ENCODE results near the gene ATP1A2. TPM values are rescaled to one million over a fixed set of nuclear protein-coding genes. Genes with fewer than 3 reads are reported as not detected.

Gene ATP1A2
- total RNA-seq, 1 experiment from 2014 or later, result not detected

DNA sequence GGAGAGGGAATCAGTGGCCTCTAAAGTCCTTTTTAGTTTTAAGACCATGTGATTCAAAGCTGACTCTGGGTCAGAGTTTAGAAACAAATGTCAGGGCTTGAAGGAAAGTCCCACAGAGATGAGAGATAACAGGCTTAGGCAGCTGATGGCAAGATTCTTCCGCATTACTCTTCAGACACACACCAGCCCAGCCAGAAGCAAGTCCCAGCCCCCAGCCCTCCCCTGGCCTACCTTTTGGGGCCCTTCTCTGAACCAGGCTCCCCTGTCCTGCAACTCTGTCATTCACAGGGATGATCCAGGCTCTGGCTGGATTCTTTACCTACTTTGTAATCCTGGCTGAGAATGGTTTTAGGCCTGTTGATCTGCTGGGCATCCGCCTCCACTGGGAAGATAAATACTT lies 61.7 kb downstream of the ATP1A2 start:
- Histone ChIP-seq H3K36me3 (ENCODE audit: insufficient read depth, low read length) (no peaks in the 10 kb centered on the region), H3K27ac (ENCODE audit: low read length) (no peak overlapping the region), H3K4me2 (ENCODE audit: low read depth, low read length, poor library complexity, severe bottlenecking) (no peak overlapping the region), H3K79me2 (ENCODE audit: low read length) (no peaks in the 10 kb centered on the region), H3K27me3 (ENCODE audit: low read length) (no peaks in the 10 kb centered on the region), H4K20me1 (ENCODE audit: insufficient read depth, low read depth, low read length) (no peaks in the 10 kb centered on the region), H3K4me3 (ENCODE audit: low read length) (no peak overlapping the region), H3K4me1 (ENCODE audit: low read length) (no peaks in the 10 kb centered on the region), H3K9me2 (replicated peaks; ENCODE audit: insufficient read depth, low read length) (no peaks in the 10 kb centered on the region), H3K9ac (ENCODE audit: low read length) (no peak overlapping the region), H2AFZ (ENCODE audit: low read length) (no peak overlapping the region), H3K9me3 (ENCODE audit: low read length) (no peaks in the 10 kb centered on the region)
- DNase-seq, result no peak

DNA sequence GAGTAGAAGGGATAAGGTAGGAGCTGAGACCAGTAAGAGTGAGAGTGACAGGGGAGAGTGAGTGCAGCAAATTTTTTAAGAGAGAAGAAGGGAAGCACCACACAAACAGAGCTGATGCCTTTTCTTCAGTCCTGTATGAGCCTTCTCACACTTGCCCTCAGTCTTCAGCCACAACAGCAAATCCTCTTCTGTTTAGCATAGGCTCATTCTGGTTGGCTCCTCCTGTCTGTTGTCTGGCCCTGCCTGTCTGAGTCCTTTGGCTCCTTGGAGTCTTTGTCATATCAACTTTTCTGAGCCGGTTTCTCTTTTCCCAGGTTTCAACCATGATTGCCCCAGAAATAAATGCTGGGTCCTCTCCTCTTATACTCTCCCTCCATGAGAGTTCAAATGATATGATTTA lies 62.1 kb downstream of the ATP1A2 start:
- H3K27ac ChIP-seq (ENCODE audit: low read length), result no peak overlapping the region
- H3K4me3 ChIP-seq (ENCODE audit: low read length), result no peak overlapping the region
- H3K9ac ChIP-seq (ENCODE audit: low read length), result no peak overlapping the region

DNA sequence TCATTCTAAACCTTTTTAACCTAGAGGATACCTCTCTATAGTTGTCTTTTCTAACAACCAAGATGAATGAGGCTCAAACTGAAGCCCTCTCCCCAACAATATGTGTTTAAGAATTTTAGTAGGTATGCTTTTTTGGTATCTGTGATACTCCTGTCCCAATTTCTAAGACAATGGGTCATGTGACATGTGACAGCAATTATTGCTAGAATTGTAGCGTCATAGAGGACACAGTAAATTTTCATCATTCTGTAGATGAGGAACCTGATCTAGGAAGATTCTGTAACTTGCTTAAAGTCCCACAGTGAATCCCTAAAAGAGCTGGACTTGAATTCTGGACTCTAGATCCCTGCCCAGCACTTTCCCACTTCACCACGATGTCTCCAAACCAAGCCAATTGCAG lies 63.2 kb downstream of the ATP1A2 start:
- Histone ChIP-seq H3K27me3 (ENCODE audit: low read length) (no peaks in the 10 kb centered on the region), H3K9ac (ENCODE audit: low read length) (no peak overlapping the region), H3K4me2 (ENCODE audit: low read depth, low read length, poor library complexity, severe bottlenecking) (no peak overlapping the region), H4K20me1 (ENCODE audit: insufficient read depth, low read depth, low read length) (no peaks in the 10 kb centered on the region), H3K9me3 (ENCODE audit: low read length) (no peaks in the 10 kb centered on the region), H3K36me3 (ENCODE audit: insufficient read depth, low read length) (no peaks in the 10 kb centered on the region), H2AFZ (ENCODE audit: low read length) (no peak overlapping the region), H3K79me2 (ENCODE audit: low read length) (no peaks in the 10 kb centered on the region), H3K4me3 (ENCODE audit: low read length) (no peak overlapping the region), H3K9me2 (replicated peaks; ENCODE audit: insufficient read depth, low read length) (no peaks in the 10 kb centered on the region), H3K4me1 (ENCODE audit: low read length) (no peaks in the 10 kb centered on the region), H3K27ac (ENCODE audit: low read length) (no peak overlapping the region)
- DNase-seq, result no peak

More for the DNA sequence above, 62.1 kb downstream of the ATP1A2 start:
- H4K20me1 ChIP-seq (ENCODE audit: insufficient read depth, low read depth, low read length), result no peaks in the 10 kb centered on the region
- no peak overlapping the region for H2AFZ ChIP-seq (ENCODE audit: low read length)
- H3K4me1 ChIP-seq (ENCODE audit: low read length), result no peaks in the 10 kb centered on the region
- H3K79me2 ChIP-seq (ENCODE audit: low read length), result no peaks in the 10 kb centered on the region
- no peak for DNase-seq
- H3K36me3 ChIP-seq (ENCODE audit: insufficient read depth, low read length), result no peaks in the 10 kb centered on the region
- no peaks in the 10 kb centered on the region for H3K9me2 ChIP-seq (replicated peaks; ENCODE audit: insufficient read depth, low read length)
- H3K27me3 ChIP-seq (ENCODE audit: low read length), result no peaks in the 10 kb centered on the region
- no peaks in the 10 kb centered on the region for H3K9me3 ChIP-seq (ENCODE audit: low read length)
- no peak overlapping the region for H3K4me2 ChIP-seq (ENCODE audit: low read depth, low read length, poor library complexity, severe bottlenecking)

DNA sequence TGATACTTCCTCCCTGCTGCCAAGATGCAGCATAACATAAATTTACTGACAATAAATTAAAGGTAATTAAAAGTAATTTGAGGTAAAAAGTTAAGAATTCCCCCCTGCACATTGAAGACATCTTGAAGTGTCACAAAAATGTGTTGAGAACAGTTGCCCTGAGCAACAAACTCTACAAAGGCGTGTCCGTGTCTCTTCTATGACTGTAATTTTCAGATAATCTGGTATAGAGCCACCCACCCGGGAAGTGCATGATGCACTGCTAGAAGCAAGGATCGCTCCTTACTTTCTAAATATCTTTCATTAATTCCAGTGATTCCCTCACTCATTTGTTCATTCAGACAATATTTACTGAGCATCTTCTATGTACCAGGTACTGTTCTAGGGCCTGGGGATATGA lies 63.8 kb downstream of the ATP1A2 start:
- no peaks in the 10 kb centered on the region for H3K79me2 ChIP-seq (ENCODE audit: low read length)
- no peaks in the 10 kb centered on the region for H3K27me3 ChIP-seq (ENCODE audit: low read length)
- no peaks in the 10 kb centered on the region for H3K4me1 ChIP-seq (ENCODE audit: low read length)
- no peaks in the 10 kb centered on the region for H3K36me3 ChIP-seq (ENCODE audit: insufficient read depth, low read length)
- H3K9me2 ChIP-seq (replicated peaks; ENCODE audit: insufficient read depth, low read length), result no peaks in the 10 kb centered on the region
- no peak overlapping the region for H3K27ac ChIP-seq (ENCODE audit: low read length)
- no peak overlapping the region for H3K4me3 ChIP-seq (ENCODE audit: low read length)
- no peak overlapping the region for H3K9ac ChIP-seq (ENCODE audit: low read length)
- no peak overlapping the region for H3K4me2 ChIP-seq (ENCODE audit: low read depth, low read length, poor library complexity, severe bottlenecking)
- H3K9me3 ChIP-seq (ENCODE audit: low read length), result no peaks in the 10 kb centered on the region
- no peaks in the 10 kb centered on the region for H4K20me1 ChIP-seq (ENCODE audit: insufficient read depth, low read depth, low read length)
- no peak overlapping the region for H2AFZ ChIP-seq (ENCODE audit: low read length)
- no peak for DNase-seq

DNA sequence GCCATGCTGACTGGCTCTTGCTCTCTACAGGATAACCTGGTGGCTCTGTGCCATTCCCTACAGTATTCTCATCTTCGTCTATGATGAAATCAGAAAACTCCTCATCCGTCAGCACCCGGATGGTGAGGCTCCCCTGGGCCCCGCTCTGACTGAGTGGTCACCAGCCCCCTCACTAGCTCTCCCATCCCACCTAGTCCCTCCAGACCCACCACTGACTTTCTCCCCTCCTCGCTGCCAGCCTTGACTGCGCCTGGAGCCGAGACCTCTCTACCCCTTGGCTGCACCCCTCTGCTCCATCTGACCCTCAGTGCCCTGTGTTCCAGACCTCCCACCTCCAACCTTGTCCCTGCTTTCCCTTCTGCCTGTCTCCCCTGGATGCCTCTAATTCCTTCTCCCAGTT lies 70.7 kb downstream of the ATP1A2 start:
- Histone ChIP-seq H3K27ac (ENCODE audit: low read length) (no peak overlapping the region), H3K4me2 (ENCODE audit: low read depth, low read length, poor library complexity, severe bottlenecking) (no peak overlapping the region), H3K79me2 (ENCODE audit: low read length) (no peaks in the 10 kb centered on the region), H3K4me3 (ENCODE audit: low read length) (no peak overlapping the region), H3K36me3 (ENCODE audit: insufficient read depth, low read length) (no peaks in the 10 kb centered on the region), H3K9me3 (ENCODE audit: low read length) (no peaks in the 10 kb centered on the region), H3K27me3 (ENCODE audit: low read length) (no peaks in the 10 kb centered on the region), H3K4me1 (ENCODE audit: low read length) (no peaks in the 10 kb centered on the region), H3K9me2 (replicated peaks; ENCODE audit: insufficient read depth, low read length) (no peaks in the 10 kb centered on the region), H3K9ac (ENCODE audit: low read length) (no peak overlapping the region), H4K20me1 (ENCODE audit: insufficient read depth, low read depth, low read length) (no peaks in the 10 kb centered on the region), H2AFZ (ENCODE audit: low read length) (no peak overlapping the region)
- no peak for DNase-seq

DNA sequence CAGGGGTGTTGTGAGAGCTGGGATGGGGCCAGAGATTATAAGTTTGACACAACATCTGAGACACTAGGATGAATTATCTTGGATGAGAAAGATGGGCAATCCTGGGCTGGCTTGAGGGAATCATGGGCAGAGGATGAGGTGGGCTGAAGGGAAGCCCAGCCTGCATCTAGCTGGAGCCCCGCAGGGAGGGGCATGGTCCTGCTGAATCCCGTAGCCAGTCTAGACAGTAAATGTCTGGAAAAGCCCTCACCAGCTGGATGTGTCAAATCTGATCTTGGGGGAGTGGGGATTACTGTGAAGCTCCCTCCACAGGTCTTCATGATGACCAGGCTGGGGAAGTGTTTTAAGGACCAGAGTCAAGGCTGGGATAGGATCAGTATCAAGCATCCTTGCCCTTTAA lies 71.2 kb downstream of the ATP1A2 start:
- H3K9me2 ChIP-seq (replicated peaks; ENCODE audit: insufficient read depth, low read length), result no peaks in the 10 kb centered on the region
- H3K4me1 ChIP-seq (ENCODE audit: low read length), result no peaks in the 10 kb centered on the region
- H2AFZ ChIP-seq (ENCODE audit: low read length), result no peak overlapping the region
- H3K9me3 ChIP-seq (ENCODE audit: low read length), result no peaks in the 10 kb centered on the region
- H3K27me3 ChIP-seq (ENCODE audit: low read length), result no peaks in the 10 kb centered on the region
- DNase-seq, result no peak
- no peaks in the 10 kb centered on the region for H3K79me2 ChIP-seq (ENCODE audit: low read length)
- H3K36me3 ChIP-seq (ENCODE audit: insufficient read depth, low read length), result no peaks in the 10 kb centered on the region
- H3K27ac ChIP-seq (ENCODE audit: low read length), result no peak overlapping the region
- H3K9ac ChIP-seq (ENCODE audit: low read length), result no peak overlapping the region
- no peak overlapping the region for H3K4me3 ChIP-seq (ENCODE audit: low read length)
- no peaks in the 10 kb centered on the region for H4K20me1 ChIP-seq (ENCODE audit: insufficient read depth, low read depth, low read length)
- no peak overlapping the region for H3K4me2 ChIP-seq (ENCODE audit: low read depth, low read length, poor library complexity, severe bottlenecking)

DNA sequence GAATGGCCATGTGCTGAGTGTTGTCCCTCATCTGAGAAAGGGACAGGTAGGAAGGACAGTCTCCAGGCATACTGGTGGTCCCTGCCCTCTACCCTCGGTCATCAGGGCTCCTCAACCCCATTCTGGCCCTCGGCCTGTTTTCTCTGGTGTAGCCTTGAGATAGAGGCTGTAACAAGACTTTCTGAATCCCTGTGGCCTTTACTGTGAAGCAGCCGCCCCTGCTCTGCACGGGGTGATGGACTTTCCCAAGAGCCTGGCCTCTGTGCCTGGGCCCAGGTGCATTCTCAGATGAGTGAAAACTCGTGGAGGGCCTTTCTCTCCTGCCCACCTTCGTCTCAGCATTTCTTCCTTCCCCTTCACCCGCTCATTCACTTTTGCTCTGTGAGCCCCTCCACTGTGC lies 71.8 kb downstream of the ATP1A2 start:
- Histone ChIP-seq H3K4me2 (ENCODE audit: low read depth, low read length, poor library complexity, severe bottlenecking) (no peak overlapping the region), H3K36me3 (ENCODE audit: insufficient read depth, low read length) (no peaks in the 10 kb centered on the region)
- DNase-seq, result no peak

DNA sequence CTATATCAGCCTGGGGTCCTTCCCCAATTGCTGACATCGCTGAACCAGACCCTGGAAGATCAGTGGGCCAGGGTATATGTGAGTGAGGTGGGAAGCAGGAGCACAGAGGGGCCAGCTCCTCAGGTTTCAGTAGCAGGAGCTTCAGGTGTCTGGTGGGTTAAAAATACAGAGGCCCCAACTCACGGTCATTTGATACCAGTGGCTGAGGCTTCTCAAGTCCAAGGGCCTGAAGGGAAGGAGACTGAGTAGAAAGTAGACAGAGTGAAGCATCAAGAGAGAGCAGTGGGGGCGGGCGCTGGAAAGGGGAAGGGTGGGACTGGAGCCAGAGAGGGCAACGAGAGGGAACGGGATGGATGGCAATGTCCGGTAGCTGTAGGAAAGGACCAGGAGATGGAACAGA lies 72.8 kb downstream of the ATP1A2 start:
- H2AFZ ChIP-seq (ENCODE audit: low read length), result no peak overlapping the region
- no peaks in the 10 kb centered on the region for H3K9me3 ChIP-seq (ENCODE audit: low read length)
- H3K36me3 ChIP-seq (ENCODE audit: insufficient read depth, low read length), result no peaks in the 10 kb centered on the region
- H3K4me3 ChIP-seq (ENCODE audit: low read length), result no peak overlapping the region
- peaks cover 6% of the 10 kb centered on the region for H3K4me1 ChIP-seq (ENCODE audit: low read length)
- no peaks in the 10 kb centered on the region for H3K79me2 ChIP-seq (ENCODE audit: low read length)
- H4K20me1 ChIP-seq (ENCODE audit: insufficient read depth, low read depth, low read length), result no peaks in the 10 kb centered on the region
- H3K9me2 ChIP-seq (replicated peaks; ENCODE audit: insufficient read depth, low read length), result no peaks in the 10 kb centered on the region
- H3K4me2 ChIP-seq (ENCODE audit: low read depth, low read length, poor library complexity, severe bottlenecking), result no peak overlapping the region
- no peak overlapping the region for H3K27ac ChIP-seq (ENCODE audit: low read length)
- no peak for DNase-seq
- H3K9ac ChIP-seq (ENCODE audit: low read length), result no peak overlapping the region
- no peaks in the 10 kb centered on the region for H3K27me3 ChIP-seq (ENCODE audit: low read length)

More for the DNA sequence above, 71.8 kb downstream of the ATP1A2 start:
- no peaks in the 10 kb centered on the region for H3K9me3 ChIP-seq (ENCODE audit: low read length)
- no peaks in the 10 kb centered on the region for H4K20me1 ChIP-seq (ENCODE audit: insufficient read depth, low read depth, low read length)
- H3K4me3 ChIP-seq (ENCODE audit: low read length), result no peak overlapping the region
- no peaks in the 10 kb centered on the region for H3K9me2 ChIP-seq (replicated peaks; ENCODE audit: insufficient read depth, low read length)
- H3K79me2 ChIP-seq (ENCODE audit: low read length), result no peaks in the 10 kb centered on the region
- H3K4me1 ChIP-seq (ENCODE audit: low read length), result no peaks in the 10 kb centered on the region
- H2AFZ ChIP-seq (ENCODE audit: low read length), result no peak overlapping the region
- no peak overlapping the region for H3K9ac ChIP-seq (ENCODE audit: low read length)
- H3K27me3 ChIP-seq (ENCODE audit: low read length), result no peaks in the 10 kb centered on the region
- no peak overlapping the region for H3K27ac ChIP-seq (ENCODE audit: low read length)

All from Karpas-422 (cell line).